GM19468 (cell line): Measurements from ENCODE around the gene WNT7B.
"Not testable (repeated sequence)": the region's sequence is repeated elsewhere in the genome, so short reads cannot be mapped to it uniquely, and the experiment has no call there.

Source experiments
- ATAC-seq: cut with Tn5 transposase; IDR thresholded peaks from one replicate; pipeline ENCODE4 v1.9.1; 2021; ENCODE audit warnings: mild to moderate bottlenecking, moderate library complexity, moderate number of reproducible peaks; ENCODE audit not compliant: unreplicated experiment; ENCODE audit errors: extremely low read depth

The WNT7B gene

DNA sequence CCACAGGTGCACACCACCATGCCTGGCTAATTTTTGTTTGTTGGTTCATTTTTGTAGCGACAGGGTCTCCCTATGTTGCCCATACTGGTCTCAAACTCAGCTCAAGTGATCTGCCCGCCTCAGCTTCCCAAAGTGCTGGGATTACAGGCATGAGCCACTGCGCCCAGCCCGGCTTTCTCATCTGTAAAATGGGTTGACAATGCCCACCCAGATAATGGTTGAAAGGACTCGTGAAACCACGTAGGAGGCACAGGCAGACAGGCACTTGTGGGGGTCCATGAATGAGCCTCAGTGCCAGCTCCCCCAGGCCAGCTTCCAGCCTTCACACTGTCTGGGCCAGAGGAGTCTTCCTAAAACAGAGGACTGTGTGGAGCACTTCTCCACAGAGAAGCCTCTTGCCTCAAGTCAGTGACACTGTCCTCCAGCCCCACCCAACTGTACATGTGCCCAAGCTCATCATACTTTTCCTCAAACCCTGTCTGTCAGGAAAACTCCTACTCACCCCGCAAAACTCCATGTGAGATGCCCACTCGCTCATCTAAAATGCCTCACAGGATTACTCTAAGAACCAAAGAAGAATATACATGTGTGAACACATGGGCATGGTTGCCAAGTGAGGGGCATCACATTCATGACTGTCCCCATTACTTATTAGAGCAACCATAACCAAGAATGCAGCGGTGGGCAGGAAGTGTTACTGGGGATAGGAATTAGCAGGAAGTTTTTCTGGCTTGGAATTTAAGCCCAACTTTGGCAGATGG, 32.1 kb upstream of the WNT7B start:
- ATAC-seq, result no peak

DNA sequence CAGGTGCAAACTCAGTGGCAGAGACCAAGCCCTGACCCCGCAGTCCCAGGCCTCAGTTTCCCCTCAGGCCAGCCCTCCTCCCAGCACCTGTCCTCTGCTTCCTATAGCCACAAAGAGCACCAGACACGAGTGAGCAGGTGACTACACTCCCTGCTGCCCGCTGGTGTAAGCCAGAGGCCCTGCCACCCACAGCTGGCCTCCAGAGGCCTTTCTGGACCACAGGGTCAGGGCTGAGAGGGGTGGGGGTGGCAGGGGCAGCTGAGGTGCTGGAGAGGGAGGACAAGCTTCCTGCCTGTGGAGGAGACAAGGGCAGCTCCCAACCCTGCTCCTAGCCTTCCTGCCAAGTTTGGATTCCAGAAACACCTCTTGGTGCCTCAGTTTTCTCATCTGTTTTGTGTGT, 31.3 kb upstream of the WNT7B start:
- ATAC-seq, result no peak

DNA sequence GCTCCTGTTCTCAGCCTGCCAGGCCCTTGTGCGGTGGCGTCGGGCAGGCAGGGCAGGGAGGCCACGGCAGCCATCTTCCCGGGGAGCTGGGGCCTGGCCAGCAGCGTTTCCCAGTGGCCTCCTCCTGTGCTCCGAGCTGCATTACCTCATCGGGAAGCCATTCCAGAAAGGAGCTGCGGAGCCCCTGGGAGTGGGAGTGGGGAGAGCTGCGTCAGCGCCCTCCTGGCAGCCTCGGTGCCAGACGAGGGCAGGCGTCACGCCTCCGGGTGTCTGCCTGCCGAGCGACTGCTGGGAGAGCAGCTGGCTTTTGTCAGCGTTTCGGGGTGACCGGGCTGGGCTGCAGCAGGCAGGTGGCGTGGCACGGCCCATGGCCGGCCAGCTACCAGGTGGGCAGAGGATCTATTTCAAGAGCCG, 30.9 kb upstream of the WNT7B start:
- ATAC-seq, result no peak

DNA sequence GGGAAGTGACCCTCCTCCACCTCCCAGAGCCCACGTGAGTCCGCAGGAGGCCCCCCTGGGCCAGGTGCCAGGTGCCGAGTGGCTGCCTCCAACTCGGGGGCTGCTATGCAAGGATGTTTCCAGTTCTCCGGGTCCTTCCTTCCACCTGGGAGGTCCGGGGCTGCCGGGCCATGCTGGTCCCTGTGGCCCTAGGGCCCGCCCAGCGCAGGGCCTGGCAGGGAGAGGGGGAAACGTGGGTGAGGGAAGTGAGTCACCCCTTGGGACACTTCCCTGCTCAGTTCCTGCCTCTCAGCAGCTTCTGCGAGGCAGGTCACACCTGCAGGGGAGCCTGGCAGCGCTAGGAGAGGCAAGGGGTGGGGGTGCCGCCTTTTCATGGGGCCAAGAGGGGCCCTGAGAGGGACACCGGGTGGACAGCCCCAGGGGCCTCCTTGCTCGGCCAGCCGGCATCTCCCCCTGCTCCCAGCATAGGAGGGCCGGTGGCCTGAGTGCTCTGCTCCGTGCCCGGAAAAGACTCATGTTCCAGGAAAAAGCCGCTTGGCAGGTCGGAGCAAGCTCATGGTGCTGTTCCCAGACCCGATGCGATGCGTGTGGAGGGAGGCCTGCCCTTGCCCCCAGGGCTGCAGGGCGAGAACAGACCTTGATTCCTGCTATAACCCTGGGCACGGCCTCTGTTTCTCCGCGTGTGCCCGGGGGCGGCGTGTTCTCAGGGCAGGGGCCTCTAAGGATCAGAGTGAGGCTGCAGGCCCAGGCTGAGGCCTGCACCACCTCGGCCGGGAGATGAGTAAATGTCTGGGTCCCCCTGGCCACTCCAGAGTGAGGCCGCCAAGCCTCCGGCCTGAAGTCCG, 30.3 kb upstream of the WNT7B start:
- no peak for ATAC-seq

DNA sequence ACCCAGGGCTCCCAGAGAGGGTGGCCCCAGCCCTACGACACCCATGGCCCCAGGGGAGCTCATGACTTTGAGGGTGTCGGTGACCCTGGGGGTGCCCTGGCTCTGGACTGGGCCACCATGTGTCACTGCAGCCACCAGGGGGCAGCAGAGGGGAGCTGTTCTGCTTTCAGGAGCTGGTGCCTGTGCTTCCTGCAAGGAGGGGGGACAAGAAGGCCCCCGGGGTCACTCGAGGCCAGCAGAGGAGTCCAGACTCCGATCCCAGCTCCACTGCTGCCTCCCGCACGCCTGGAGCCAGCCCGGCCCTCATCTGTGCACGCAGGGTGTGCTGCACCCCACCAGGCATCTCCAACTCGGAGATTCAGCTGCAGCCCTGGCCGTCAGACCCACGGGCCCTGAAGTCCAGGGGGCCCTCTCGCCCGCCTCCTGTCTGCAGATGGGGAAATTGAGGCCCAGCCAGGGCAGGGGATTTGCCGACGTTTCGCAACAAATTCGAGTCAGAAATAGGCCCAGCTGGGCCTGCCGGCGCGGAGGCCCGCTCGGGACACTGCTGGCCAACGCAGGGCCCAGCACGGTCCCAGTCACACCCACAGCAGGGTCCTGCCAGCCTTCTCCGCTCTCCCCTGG, 29.5 kb upstream of the WNT7B start:
- ATAC-seq, result no peak

DNA sequence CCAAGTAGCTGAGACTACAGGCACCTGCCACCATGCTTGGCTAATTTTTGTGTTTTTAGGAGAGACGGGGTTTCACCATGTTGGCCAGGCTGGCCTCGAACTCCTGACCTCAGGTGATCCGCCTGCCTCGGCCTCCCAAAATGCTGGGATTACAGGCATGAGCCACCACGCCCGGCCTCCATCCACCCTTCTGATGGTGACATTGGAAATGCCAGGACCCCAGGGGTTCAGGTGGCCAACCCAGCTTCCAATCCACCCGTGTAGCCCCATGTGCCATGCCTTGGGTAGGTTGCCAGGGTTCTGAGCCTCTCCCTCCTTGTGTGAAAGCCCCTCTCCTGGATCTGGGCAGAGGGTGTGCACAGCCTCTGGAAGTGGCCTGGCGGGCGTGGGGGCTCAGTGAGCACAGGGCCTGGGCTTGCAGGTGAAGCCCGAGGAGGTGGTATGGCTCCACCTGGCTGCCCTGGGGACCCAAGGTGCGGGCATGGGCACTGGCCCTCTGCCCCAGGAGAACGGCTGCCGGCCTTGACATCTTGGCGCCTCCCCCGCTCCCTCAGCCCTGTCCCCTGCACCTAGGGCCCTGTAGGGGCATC, 28.2 kb upstream of the WNT7B start:
- not testable (repeated sequence) for ATAC-seq

DNA sequence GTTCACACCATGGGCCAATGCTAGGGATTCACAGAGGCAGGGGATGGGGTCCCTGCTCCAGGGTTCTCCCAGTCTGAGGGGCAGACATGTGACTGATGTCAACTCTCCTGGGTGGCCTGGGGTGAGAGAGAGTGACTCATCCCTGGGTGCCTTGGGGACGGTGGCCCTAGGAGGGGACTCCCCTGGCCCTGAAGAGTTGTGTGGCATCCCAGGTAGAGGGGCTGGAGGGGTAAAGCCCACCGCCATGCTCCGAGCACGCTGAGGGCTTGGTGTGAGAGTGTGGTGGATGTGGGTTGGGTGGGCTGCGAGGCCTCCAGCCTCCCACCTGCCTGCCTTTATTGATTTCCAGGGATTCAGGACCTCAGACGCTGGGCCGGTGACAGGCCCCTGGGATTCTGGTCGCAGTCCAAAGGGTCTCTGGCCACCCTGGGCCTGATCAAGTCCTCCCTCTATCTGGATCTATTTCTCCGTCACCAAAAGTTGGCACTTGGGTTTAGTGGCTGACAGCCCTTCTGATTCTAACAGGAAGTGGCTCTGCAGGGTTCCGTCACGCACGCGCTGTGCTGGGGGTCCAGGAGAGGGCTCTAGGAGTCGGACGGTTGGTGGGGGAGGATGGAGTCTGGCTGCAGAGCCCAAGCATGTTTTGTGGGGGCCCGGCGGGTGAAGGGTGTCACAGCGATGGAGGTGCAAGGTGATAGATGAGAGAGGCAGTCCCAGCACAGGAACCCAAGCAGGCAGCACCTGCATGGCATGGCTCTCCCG, 27.3 kb upstream of the WNT7B start:
- ATAC-seq, result no peak

DNA sequence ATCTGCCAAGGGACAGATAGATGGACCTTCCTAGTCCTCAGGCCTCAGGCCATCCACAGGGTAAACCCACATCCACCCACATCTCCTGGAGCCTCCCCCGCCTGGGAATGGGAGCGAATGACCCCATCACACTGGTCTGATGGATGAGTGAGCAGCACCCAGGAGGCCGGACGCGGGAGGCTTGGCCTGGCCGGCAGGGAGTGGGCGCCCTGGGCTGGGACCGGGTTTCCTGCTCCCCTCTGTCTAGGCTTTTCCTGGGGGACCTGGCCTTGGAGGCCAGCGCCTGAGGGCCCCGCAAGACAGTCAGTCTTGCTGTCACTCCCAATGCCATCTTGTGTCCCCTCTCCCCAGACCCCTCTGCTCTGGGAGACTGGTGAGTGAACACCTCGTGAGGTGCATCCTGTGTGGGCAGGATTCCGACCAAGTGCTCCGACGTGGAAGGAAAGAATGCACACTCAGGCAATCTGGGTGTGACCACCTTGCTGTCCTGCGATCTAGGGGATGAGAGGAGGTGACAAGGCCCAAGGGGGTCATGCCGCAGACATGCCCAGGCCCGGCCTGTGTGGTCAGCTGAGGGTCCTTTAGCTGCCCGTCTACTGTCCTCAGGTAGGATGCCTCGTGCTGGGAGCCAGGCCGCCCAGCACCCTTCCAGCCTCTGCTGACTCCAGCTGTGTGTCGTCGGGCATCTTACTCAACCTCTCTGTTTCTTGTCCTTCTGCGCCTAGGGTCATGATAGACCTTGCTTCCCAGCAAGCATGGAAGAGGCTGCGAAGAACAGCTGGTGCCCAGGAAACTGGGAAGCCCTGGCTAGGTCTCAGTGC, 26.5 kb upstream of the WNT7B start:
- ATAC-seq, result no peak

DNA sequence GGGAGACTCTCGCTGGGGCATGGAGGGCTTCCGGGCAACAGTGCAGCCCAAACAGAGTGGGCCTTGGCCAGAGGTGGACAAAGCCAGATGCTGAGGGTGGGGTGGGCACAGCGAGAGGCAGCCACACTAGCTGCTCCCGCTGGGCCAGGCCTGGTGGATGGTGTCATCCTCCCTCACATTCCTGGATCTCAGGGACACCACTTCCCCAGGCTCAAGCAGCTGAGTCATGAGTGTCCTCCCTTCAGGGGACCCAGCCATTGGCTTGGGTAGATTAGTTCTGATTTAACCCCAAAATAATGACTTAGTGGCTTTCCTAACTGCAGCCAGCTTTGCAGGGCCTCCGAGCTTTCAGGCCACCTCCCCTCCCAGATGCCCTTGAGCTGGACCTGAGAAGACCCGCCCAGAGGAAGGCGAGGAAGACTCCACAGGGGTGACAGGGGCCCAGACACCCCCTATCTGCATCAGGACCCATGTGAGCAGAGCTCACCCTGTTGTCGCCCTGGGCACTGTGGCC, 25.9 kb upstream of the WNT7B start:
- ATAC-seq, result no peak

DNA sequence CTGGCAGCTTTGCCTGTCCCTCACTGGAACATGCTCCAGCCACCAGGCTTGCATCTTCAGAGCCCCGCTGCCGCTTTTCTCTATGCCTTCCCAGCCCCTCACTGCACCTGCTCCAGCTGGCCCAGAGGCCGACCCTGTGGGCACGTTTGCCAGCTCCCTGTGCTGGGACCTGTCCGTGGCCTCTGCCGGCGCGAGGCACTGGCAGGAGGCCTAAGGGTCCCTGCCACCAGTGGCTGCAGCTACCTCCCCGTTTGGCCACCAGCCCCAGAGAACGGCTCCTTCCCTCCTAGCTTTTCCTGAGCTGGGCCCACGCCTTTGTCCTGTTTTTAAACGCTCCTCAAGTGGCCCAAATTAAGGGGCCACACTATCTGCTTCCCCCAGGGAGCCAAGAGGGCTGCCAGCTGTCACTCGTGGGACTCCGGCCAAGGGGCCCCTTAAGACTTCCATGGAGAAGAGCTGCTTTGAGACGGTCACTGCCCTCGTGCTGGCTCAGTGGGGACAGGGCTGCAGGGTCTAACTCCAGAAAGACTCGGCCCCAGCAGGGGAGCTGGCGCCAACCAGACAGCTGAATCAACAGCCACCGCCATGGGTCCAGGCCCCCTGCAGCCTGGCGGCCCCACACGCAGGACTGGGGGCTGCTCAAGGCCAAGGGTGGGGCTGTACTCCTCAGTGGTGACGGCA, 24.6 kb upstream of the WNT7B start:
- ATAC-seq, result no peak

DNA sequence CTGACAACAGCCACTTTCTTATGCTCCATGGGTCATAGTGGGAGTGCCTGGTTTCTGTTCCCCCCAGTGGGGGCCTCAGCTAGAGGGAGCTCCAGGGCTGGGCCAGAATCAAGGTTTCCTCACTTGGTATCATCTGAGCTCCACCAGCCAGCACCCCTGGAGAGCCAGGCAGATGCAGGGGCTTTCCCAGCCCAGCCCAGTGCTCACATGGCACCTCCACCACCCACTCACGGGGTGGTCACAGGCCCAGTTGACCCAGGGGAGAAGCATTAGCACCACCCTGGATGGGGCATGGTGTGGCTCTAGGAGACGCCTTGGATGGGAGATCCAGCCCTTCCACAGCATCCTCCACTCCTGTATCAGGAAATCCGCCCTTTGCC, 24.1 kb upstream of the WNT7B start:
- ATAC-seq, result no peak

DNA sequence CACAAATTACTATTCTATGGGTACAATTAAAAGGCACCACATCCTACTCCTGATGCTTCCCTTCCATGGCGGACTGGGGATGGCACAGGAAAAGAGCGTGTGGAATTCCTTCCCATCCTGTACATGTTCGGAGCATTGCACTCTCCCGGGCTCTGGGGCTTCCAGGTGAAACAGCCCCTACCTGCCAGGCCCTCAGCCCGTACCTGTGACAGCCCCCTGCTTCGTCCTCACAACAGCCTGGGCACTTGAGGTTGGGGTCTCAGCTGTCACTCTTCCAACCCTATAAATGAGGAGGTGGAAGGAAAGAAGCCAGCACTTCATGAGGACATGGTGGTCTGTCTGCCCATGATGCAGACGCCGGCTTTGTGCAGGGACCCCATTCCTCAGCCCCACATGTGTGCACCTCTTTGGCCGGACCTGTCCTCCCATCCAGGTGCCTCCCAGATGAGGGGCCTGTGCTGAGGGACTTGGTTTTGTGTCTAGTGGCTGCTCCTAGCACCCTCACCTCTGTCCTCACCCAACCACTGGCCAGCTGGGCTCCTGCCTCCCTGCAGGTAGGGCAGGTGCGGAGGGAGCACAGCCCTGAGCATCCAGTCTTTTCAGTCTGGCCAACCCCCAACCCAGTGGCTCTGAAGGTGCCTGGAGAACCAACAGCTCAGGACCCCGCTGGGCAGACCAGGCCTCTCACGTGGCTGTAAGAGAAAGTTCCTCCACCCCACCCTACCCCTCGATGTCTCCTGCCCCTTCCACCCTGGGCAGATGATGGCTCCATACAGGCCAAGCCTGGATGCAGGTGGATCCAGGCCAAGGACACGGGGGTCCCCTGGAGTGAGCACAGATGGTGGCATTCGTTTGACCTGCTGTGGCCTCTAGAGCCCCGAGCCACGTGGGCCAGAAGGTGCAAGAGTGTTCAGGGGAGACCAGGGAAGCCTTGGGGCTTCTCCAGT, 23.4 kb upstream of the WNT7B start:
- no peak for ATAC-seq

DNA sequence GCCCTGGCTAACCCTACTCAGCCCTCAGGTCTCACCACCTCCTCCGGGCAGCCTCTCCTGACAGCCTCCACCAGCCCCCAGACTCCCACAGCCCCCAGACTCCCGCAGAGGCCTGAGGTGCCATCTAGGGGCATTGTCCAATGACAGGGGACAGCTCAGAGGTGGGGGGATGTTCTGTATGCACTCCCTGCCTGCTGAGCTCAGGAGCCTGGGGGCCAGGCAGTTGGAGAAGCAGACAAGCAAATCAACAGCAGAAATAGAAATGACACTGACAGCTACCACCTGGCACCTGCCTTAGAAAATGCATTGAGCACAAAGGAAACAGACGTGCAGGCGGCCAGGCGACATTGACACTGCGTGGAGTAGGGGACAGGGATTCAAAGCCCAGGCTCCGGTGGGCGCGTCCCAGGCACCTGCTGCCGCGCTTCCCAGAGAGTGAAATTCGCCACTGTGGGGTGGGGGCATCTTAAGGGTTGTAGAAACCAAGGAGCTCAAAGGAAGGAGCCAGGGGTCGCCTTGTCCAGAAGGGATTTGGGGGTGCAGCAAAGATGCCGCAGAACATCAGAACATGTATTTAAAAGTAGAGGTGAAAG, 22.5 kb upstream of the WNT7B start:
- no peak for ATAC-seq

DNA sequence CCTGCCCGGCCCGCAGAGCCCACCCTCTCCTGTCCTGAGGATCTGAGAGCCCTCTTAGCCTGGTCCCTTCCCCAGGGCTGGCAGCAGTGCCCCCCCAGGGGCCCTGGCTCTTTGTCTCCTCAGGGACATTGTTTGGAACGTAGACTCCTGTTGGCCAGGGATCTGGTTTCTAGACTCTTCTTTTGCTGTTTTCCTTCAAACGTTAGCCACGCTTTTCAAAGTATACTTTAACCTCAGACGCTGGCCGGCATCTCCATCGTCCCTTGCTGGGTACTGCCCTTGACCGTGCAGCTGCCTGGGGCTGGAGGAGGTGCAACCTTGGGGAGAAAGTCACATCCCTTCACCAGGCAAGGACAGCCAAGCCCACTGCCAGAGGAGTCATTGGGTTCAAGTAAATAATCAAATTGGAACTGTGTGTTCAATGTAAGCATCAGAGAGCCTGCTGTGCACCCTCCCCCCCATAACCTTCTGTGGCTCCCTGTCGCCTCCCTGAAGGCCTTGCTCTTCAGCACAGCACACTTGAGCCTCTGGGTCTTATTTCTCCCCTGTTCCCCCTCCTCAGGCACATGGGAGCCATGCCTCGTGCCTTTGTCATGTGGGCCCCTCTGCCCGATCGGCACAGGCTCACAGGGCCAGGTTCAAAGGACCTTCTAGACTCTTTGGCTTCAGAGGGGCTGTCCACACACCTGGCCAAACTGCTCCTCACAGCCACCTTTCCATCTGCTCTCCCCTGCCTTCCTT, 21.8 kb upstream of the WNT7B start:
- ATAC-seq, result no peak

DNA sequence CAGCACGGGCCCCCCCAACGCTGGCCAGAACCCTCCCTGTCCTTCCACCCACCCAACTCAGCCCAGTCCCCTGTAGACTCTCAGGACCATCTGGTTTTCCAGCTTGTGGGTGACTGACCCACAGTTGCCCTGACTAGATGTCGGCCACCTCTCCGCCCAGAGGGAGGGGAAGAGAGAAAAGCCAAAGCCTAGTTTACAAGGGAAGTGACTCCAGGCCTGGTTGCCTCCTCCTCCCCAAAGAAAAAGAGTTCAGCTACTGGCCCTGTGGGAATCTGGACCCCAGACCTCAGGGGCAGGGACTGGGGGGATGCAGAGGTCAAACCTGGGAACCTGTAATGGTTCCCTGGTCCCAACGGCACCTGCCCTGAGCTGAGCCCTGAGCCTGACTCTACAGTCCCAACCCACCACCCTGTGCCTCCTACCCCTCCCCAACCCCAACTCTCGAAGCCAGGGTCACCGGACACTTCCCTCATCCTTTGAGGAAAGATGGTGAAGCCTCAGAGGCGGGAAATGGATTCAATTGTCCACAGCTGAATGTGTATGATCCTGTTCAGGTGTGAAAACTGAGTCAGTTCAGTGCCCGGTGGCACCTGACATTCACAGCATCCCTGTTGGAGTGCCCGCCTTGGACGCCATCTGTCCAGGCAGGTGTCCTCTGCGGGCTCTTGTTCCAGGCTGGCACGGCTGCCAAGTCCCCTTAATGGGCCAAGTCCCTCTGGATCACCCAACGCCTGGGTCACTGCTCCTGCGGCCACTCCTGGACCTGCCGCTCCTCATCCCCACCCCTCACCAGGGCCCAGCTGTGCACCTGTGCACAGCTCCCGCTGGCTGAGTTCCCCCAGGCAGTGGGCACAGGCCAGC, 21.0 kb upstream of the WNT7B start:
- ATAC-seq, result no peak
